ENCODE measurements around the gene CRTAC1.

The CRTAC1 gene

GRCh38 chr10:97944772-97945171, 85.6 kb downstream of the CRTAC1 start:
- no peak overlapping the region for H2BK120ac ChIP-seq (ENCODE audit: low read depth, low read length)
- H2BK5ac ChIP-seq (ENCODE audit: low read depth, low read length, poor library complexity, severe bottlenecking): no peak overlapping the region
- H3K27ac ChIP-seq (ENCODE audit: low read length, poor library complexity, severe bottlenecking): no peak overlapping the region
- no peak overlapping the region for H3K14ac ChIP-seq (ENCODE audit: low read length in 2 of 2)
- no peak overlapping the region for H4K8ac ChIP-seq (ENCODE audit: low read length)
- H3K18ac ChIP-seq (ENCODE audit: low read depth in 1 of 2, low read length in 2 of 2): no peak overlapping the region
- H2AK5ac ChIP-seq (ENCODE audit: low read length, severe bottlenecking): no peak overlapping the region
- H3K4ac ChIP-seq (ENCODE audit: low read depth in 1 of 2, low read length in 2 of 2): no peak overlapping the region
- H3K4me2 ChIP-seq (ENCODE audit: low read length, poor library complexity, severe bottlenecking): no peak overlapping the region
- H3K9me3 ChIP-seq (ENCODE audit: control insufficient read depth, low read length): peaks cover 38% of the 10 kb centered on the region
- no peak overlapping the region for H3K4me3 ChIP-seq (ENCODE audit: insufficient read depth in 1 of 2, low read depth in 1 of 2, low read length in 2 of 2)
- H2BK15ac ChIP-seq (ENCODE audit: low read depth, poor library complexity, severe bottlenecking): no peak overlapping the region
- no peak overlapping the region for H3K9ac ChIP-seq (ENCODE audit: low read length)
- no peaks in the 10 kb centered on the region for H3K36me3 ChIP-seq (ENCODE audit: control insufficient read depth in 1 of 2, insufficient read depth in 2 of 2, low read depth in 1 of 2, low read length in 2 of 2)
- H3K79me1 ChIP-seq (replicated peaks; ENCODE audit: low read length, poor library complexity, severe bottlenecking): no peaks in the 10 kb centered on the region
- peaks cover 14 to 51% of the 10 kb centered on the region in 2 experiments for H3K27me3 ChIP-seq (ENCODE audit: control insufficient read depth in 1 of 2, insufficient read depth in 1 of 2, low read length in 2 of 2)
- no peak overlapping the region for H2BK12ac ChIP-seq (ENCODE audit: low read length in 2 of 2)
- no peak for DNase-seq
- no peak overlapping the region for H2AFZ ChIP-seq (ENCODE audit: low read depth, low read length)
- no peaks in the 10 kb centered on the region for H3K4me1 ChIP-seq (ENCODE audit: control insufficient read depth, insufficient read depth, low read depth, low read length)
- no peak overlapping the region for H3K23ac ChIP-seq (ENCODE audit: low read length in 2 of 2)
- H4K91ac ChIP-seq (ENCODE audit: low read length): no peak overlapping the region

- Histone ChIP-seq H2BK5ac (ENCODE audit: low read depth, low read length, poor library complexity, severe bottlenecking) (no peak overlapping the region), H2BK12ac (ENCODE audit: low read length in 2 of 2) (no peak overlapping the region), H4K8ac (ENCODE audit: low read length) (no peak overlapping the region), H4K91ac (ENCODE audit: low read length) (no peak overlapping the region), H3K79me1 (replicated peaks; ENCODE audit: low read length, poor library complexity, severe bottlenecking) (no peaks in the 10 kb centered on the region), H3K23ac (ENCODE audit: low read length in 2 of 2) (no peak overlapping the region), H3K9ac (ENCODE audit: low read length) (no peak overlapping the region), H3K27me3 (ENCODE audit: control insufficient read depth in 1 of 2, insufficient read depth in 1 of 2, low read length in 2 of 2) (peaks cover 6 to 47% of the 10 kb centered on the region in 2 experiments), H2BK120ac (ENCODE audit: low read depth, low read length) (no peak overlapping the region), H3K4me3 (ENCODE audit: insufficient read depth in 1 of 2, low read depth in 1 of 2, low read length in 2 of 2) (no peak overlapping the region), H2BK15ac (ENCODE audit: low read depth, poor library complexity, severe bottlenecking) (no peak overlapping the region), H3K4ac (ENCODE audit: low read depth in 1 of 2, low read length in 2 of 2) (no peak overlapping the region), H3K4me2 (ENCODE audit: low read length, poor library complexity, severe bottlenecking) (no peak overlapping the region), H3K9me3 (ENCODE audit: control insufficient read depth, low read length) (peaks cover 31% of the 10 kb centered on the region), H2AFZ (ENCODE audit: low read depth, low read length) (no peak overlapping the region), H3K14ac (ENCODE audit: low read length in 2 of 2) (no peak overlapping the region), H3K18ac (ENCODE audit: low read depth in 1 of 2, low read length in 2 of 2) (no peak overlapping the region), H3K4me1 (ENCODE audit: control insufficient read depth, insufficient read depth, low read depth, low read length) (no peaks in the 10 kb centered on the region), H2AK5ac (ENCODE audit: low read length, severe bottlenecking) (no peak overlapping the region), H3K27ac (ENCODE audit: low read length, poor library complexity, severe bottlenecking) (no peak overlapping the region), H3K36me3 (ENCODE audit: control insufficient read depth in 1 of 2, insufficient read depth in 2 of 2, low read depth in 1 of 2, low read length in 2 of 2) (no peaks in the 10 kb centered on the region)
- DNase-seq: no peak
- WGBS: 88% methylated on average over 1 of the region's 2 CpGs
These were observed 87.1 kb downstream of the CRTAC1 start for GRCh38 chr10:97943294-97943693.

DNA sequence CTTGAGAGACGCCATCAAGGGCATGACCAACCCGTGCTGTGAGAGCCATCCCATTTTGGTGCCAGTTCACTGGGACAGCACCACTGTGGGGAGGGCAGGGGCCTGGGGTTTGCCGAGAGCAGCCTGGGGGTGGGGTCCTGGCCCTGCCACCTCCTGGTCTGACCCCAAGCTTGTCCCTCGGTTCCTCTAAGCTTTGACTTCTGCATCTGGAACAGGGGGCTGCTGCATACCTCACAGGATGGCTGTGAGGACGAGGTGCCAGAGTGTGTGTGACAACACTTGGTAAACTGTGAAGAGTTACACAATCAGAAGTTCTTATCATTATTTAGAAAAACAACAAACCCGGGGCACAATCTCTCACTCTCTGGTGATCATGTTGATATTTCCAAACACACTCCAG, 89.9 kb downstream of the CRTAC1 start:
- no peak overlapping the region for H3K14ac ChIP-seq (ENCODE audit: low read length in 2 of 2)
- no peaks in the 10 kb centered on the region for H3K36me3 ChIP-seq (ENCODE audit: control insufficient read depth in 1 of 2, insufficient read depth in 2 of 2, low read depth in 1 of 2, low read length in 2 of 2)
- 39% methylated on average over 5 of the region's 6 CpGs for WGBS
- H4K8ac ChIP-seq (ENCODE audit: low read length): no peak overlapping the region
- no peak overlapping the region for H2BK5ac ChIP-seq (ENCODE audit: low read depth, low read length, poor library complexity, severe bottlenecking)
- no peak overlapping the region for H4K91ac ChIP-seq (ENCODE audit: low read length)
- no peak overlapping the region for H3K4ac ChIP-seq (ENCODE audit: low read depth in 1 of 2, low read length in 2 of 2)
- peaks cover 8 to 56% of the 10 kb centered on the region in 2 experiments for H3K27me3 ChIP-seq (ENCODE audit: control insufficient read depth in 1 of 2, insufficient read depth in 1 of 2, low read length in 2 of 2)
- no peak overlapping the region for H2BK120ac ChIP-seq (ENCODE audit: low read depth, low read length)
- H2AFZ ChIP-seq (ENCODE audit: low read depth, low read length): no peak overlapping the region
- H3K18ac ChIP-seq (ENCODE audit: low read depth in 1 of 2, low read length in 2 of 2): no peak overlapping the region
- no peak overlapping the region for H3K4me3 ChIP-seq (ENCODE audit: insufficient read depth in 1 of 2, low read depth in 1 of 2, low read length in 2 of 2)
- H2BK15ac ChIP-seq (ENCODE audit: low read depth, poor library complexity, severe bottlenecking): no peak overlapping the region
- no peak overlapping the region for H3K4me2 ChIP-seq (ENCODE audit: low read length, poor library complexity, severe bottlenecking)
- no peak overlapping the region for H2AK5ac ChIP-seq (ENCODE audit: low read length, severe bottlenecking)
- no peak overlapping the region for H3K23ac ChIP-seq (ENCODE audit: low read length in 2 of 2)
- no peak overlapping the region for H3K27ac ChIP-seq (ENCODE audit: low read length, poor library complexity, severe bottlenecking)
- H3K79me1 ChIP-seq (replicated peaks; ENCODE audit: low read length, poor library complexity, severe bottlenecking): no peaks in the 10 kb centered on the region
- H3K4me1 ChIP-seq (ENCODE audit: control insufficient read depth, insufficient read depth, low read depth, low read length): no peaks in the 10 kb centered on the region
- H2BK12ac ChIP-seq (ENCODE audit: low read length in 2 of 2): no peak overlapping the region
- no peak for DNase-seq
- H3K9me3 ChIP-seq (ENCODE audit: control insufficient read depth, low read length): peaks cover 23% of the 10 kb centered on the region
- H3K9ac ChIP-seq (ENCODE audit: low read length): no peak overlapping the region

DNA sequence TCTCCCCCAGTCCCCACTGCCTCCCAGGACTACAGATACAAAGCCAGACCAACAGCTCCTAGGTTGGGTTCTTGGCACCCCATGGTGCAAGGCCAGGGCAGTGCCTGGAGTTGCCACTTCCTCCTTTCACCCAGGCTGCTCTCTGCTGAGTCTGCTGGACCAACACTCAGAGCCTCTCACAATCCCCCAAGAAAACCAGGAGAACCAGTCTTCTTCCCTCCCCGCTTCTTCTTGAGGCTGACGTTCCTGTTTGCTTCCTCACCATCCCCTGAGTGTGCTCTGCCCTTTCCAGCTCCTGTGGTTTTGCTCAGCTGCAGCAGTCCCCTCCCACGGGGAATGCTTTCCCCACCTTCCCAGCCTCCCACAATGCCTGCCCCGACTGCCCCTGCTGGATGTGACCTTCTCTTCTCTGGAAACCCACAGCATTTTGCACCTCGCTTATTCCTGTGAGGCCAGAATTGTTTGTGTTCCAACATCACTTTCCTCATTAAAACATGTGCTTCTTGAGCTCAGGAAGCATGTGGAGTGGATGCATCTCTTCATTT, 90.9 kb downstream of the CRTAC1 start:
- Histone ChIP-seq H3K27me3 (ENCODE audit: control insufficient read depth in 1 of 2, insufficient read depth in 1 of 2, low read length in 2 of 2) (peaks cover 8 to 63% of the 10 kb centered on the region in 2 experiments), H2AFZ (ENCODE audit: low read depth, low read length) (no peak overlapping the region), H4K91ac (ENCODE audit: low read length) (no peak overlapping the region), H3K23ac (ENCODE audit: low read length in 2 of 2) (no peak overlapping the region), H3K79me1 (replicated peaks; ENCODE audit: low read length, poor library complexity, severe bottlenecking) (no peaks in the 10 kb centered on the region), H2BK120ac (ENCODE audit: low read depth, low read length) (no peak overlapping the region), H3K36me3 (ENCODE audit: control insufficient read depth in 1 of 2, insufficient read depth in 2 of 2, low read depth in 1 of 2, low read length in 2 of 2) (no peaks in the 10 kb centered on the region), H3K9ac (ENCODE audit: low read length) (no peak overlapping the region), H4K8ac (ENCODE audit: low read length) (no peak overlapping the region), H3K18ac (ENCODE audit: low read depth in 1 of 2, low read length in 2 of 2) (no peak overlapping the region), H3K4me3 (ENCODE audit: insufficient read depth in 1 of 2, low read depth in 1 of 2, low read length in 2 of 2) (no peak overlapping the region), H2BK15ac (ENCODE audit: low read depth, poor library complexity, severe bottlenecking) (no peak overlapping the region), H2BK5ac (ENCODE audit: low read depth, low read length, poor library complexity, severe bottlenecking) (no peak overlapping the region), H3K14ac (ENCODE audit: low read length in 2 of 2) (no peak overlapping the region), H2BK12ac (ENCODE audit: low read length in 2 of 2) (no peak overlapping the region), H3K27ac (ENCODE audit: low read length, poor library complexity, severe bottlenecking) (no peak overlapping the region), H3K9me3 (ENCODE audit: control insufficient read depth, low read length) (peaks cover 13% of the 10 kb centered on the region), H3K4me1 (ENCODE audit: control insufficient read depth, insufficient read depth, low read depth, low read length) (no peaks in the 10 kb centered on the region), H3K4me2 (ENCODE audit: low read length, poor library complexity, severe bottlenecking) (no peak overlapping the region), H3K4ac (ENCODE audit: low read depth in 1 of 2, low read length in 2 of 2) (no peak overlapping the region), H2AK5ac (ENCODE audit: low read length, severe bottlenecking) (no peak overlapping the region)
- 33% methylated on average over 4 of the region's 5 CpGs for WGBS
- DNase-seq: no peak

Measured in mesenchymal stem cell (in vitro differentiated cells and primary cell).